Inferior parietal cortex (tissue), 1 donor: ENCODE results near the gene GADD45GIP1.

Source experiments
- DNase-seq: peaks from one replicate; pipeline ENCODE4 v3.0.0-alpha.2; 2016; ENCODE audit errors: extremely low spot score

GADD45GIP1 gene

GRCh38 chr19:12912571-12912970 lies 44.5 kb downstream of the GADD45GIP1 start:
- DNase-seq = no peak

DNA sequence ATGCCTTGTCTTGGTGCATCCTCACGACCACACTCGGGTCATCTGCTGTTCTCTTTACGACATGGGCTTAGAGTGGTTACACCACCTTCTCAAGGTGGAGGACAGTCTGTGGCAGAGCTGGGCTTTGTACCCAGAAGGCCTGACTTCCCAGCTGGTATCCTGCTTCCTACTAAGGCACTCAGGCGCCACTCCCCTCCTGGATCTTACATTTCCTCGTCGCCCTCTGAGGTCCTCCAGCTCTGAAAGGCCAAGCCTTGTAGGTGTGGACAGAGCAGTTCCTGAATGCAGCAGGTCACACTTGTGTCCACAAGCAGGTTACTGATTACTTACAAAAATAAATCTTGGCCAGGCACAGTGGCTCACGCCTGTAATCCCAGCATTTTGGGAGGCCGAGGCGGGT lies 49.9 kb downstream of the GADD45GIP1 start:
- DNase-seq = no peak
